Gastroesophageal sphincter (tissue), 4 donors: ENCODE results near the gene ZBTB20. TPM values are rescaled to one million over a fixed set of nuclear protein-coding genes. Genes with fewer than 3 reads are reported as not detected.
A peak's percentile ranks its signal among the peaks of the same experiment; 100 is the strongest.

Experiments used
- ATAC-seq: fragments of 150-250 bp; one replicate; pipeline ENCODE4 v1.9.1; 2016; ENCODE audit warnings: mild to moderate bottlenecking, moderate library complexity
- H3K27ac ChIP-seq, 4 donors: fragments of 200-600 bp; sonication (generic) in 3 of 4; 1 replicate in 3 of 4; 2 replicates in 1 of 4; pipeline ENCODE4 v1.5.1; 2016 to 2019
- H3K27me3 ChIP-seq: fragments of 200-600 bp; sonication (generic); one replicate; pipeline ENCODE4 v1.5.1; 2019
- H3K36me3 ChIP-seq, 2 donors: fragments of 200-600 bp; sonication (generic); one replicate each; pipeline ENCODE4 v1.5.1; 2019; ENCODE audit warnings: control low read depth in 1 of 2
- H3K4me1 ChIP-seq, 3 donors: fragments of 200-600 bp; sonication (generic); 1 replicate in 2 of 3; 2 replicates in 1 of 3; pipeline ENCODE4 v1.5.1; 2016 to 2019; ENCODE audit warnings: control low read depth in 2 of 3
- H3K4me3 ChIP-seq, 2 donors: fragments of 200-600 bp; sonication (generic); one replicate each; pipeline ENCODE4 v1.5.1; 2019; ENCODE audit warnings: mild to moderate bottlenecking in 1 of 2, moderate library complexity in 1 of 2
- H3K9me3 ChIP-seq, 3 donors: fragments of 200-600 bp; sonication (generic); one replicate each; pipeline ENCODE4 v1.5.1; 2017 to 2019; ENCODE audit warnings: control low read depth in 2 of 3
- CTCF ChIP-seq, 4 experiments: fragments of 200-600 bp in 2 of 4; fragments of 450-650 bp in 2 of 4; sonication (generic) in 1 of 4; IDR thresholded peaks; one replicate each; pipeline ENCODE4 v1.5.1; 2017 to 2019; ENCODE audit warnings: antibody characterized with exemption in 4 of 4, mild to moderate bottlenecking in 2 of 4, moderate library complexity in 2 of 4
- EP300 ChIP-seq: sonication (generic); formaldehyde crosslinking; IDR thresholded peaks from one replicate; pipeline ENCODE4 v1.6.1; 2017; ENCODE audit warnings: antibody characterized with exemption, mild to moderate bottlenecking
- POLR2A ChIP-seq, 2 donors: fragments of 450-650 bp; IDR thresholded peaks; one replicate each; pipeline ENCODE4 v1.6.1; 2017; ENCODE audit warnings: antibody characterized with exemption in 2 of 2, mild to moderate bottlenecking in 2 of 2, moderate library complexity in 1 of 2
- POLR2AphosphoS5 ChIP-seq: sonication (generic); formaldehyde crosslinking; IDR thresholded peaks from one replicate; pipeline ENCODE4 v1.6.1; 2017; ENCODE audit warnings: antibody characterized with exemption
- WGBS, 2 donors: methylation state at CpG; one replicate each; pipeline ENCODE4 v1.1.5; 2018; ENCODE audit warnings: low coverage in 1 of 2; 5-methylcytosine and 5-hydroxymethylcytosine counted together
- total RNA-seq, 4 donors: library from RNA; depleted of rRNA; stranded (reverse); fragments of >200 nt; gene quantifications; one replicate each; pipeline ENCODE4 v1.1.0, GENCODE V29; 2016

The ZBTB20 gene
- total RNA-seq, 4 donors from 2014 or later = 53.1 to 113 (median 98.4) TPM

GRCh38 chr3:114542359-114542758, 604.7 kb downstream of the ZBTB20 start:
- WGBS, 2 donors = 36 to 80% methylated on average over 1 of the region's 1 CpG
- no peak overlapping the region for H3K4me3 ChIP-seq
- ATAC-seq = no peak
- no peaks in the 10 kb centered on the region for H3K4me1 ChIP-seq
- H3K27me3 ChIP-seq = no peaks in the 10 kb centered on the region
- no peak for TF ChIP-seq POLR2AphosphoS5
- TF ChIP-seq CTCF (IDR thresholded peaks at IDR 0.05) = no peak
- TF ChIP-seq POLR2A (IDR thresholded peaks at IDR 0.05) = no peak
- TF ChIP-seq EP300 = no peak
- H3K9me3 ChIP-seq = no peaks in the 10 kb centered on the region
- H3K27ac ChIP-seq = no peak overlapping the region
- no peaks in the 10 kb centered on the region for H3K36me3 ChIP-seq

DNA sequence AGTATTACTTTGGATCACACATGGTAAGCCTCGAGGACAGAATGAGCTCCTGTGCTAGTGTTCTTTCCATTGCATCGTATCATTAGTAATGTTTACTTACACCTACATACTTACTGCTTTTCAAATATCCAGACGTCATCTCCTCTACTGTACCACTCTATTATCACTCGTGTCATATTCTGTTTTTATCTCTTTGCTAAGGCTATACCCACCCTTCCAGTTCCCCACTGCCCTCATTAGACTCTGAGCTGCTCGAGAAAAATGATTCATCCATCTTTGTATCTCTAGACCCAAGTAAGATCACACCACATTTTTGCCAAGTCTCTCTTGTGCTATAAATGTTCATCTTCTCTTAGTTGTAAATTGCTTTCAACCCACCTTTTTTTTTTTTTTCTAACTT, 607.6 kb downstream of the ZBTB20 start:
- H3K9me3 ChIP-seq = no peaks in the 10 kb centered on the region
- no peaks in the 10 kb centered on the region for H3K4me1 ChIP-seq
- H3K4me3 ChIP-seq = no peak overlapping the region
- H3K36me3 ChIP-seq = no peaks in the 10 kb centered on the region
- no peaks in the 10 kb centered on the region for H3K27me3 ChIP-seq
- WGBS, 2 donors = 66 to 80% methylated on average over 2 to 5 of the region's 5 CpGs
- no peak overlapping the region for H3K27ac ChIP-seq
- no peak for TF ChIP-seq POLR2A (IDR thresholded peaks at IDR 0.05)
- TF ChIP-seq POLR2AphosphoS5 = no peak
- TF ChIP-seq CTCF (IDR thresholded peaks at IDR 0.05) = no peak
- TF ChIP-seq EP300 = no peak
- no peak for ATAC-seq

- Histone ChIP-seq H3K4me3 (no peak overlapping the region), H3K27ac (no peak overlapping the region), H3K27me3 (no peaks in the 10 kb centered on the region), H3K9me3 (no peaks in the 10 kb centered on the region), H3K4me1 (no peaks in the 10 kb centered on the region), H3K36me3 (no peaks in the 10 kb centered on the region)
- no peak for ATAC-seq
- TF ChIP-seq EP300 (no peak), POLR2A (IDR thresholded peaks at IDR 0.05) (no peak), CTCF (IDR thresholded peaks at IDR 0.05) (no peak), POLR2AphosphoS5 (no peak)
- WGBS, 2 donors = 88 to 89% methylated on average over 2 of the region's 2 CpGs
Measured at GRCh38 chr3:114538211-114538610, 608.9 kb downstream of the ZBTB20 start.

- peaks cover 0 to 13% of the 10 kb centered on the region in 2 donors for H3K36me3 ChIP-seq
- no peak overlapping the region for H3K4me3 ChIP-seq
- TF ChIP-seq POLR2AphosphoS5 (no peak), EP300 (no peak), POLR2A (IDR thresholded peaks at IDR 0.05) (no peak), CTCF (IDR thresholded peaks at IDR 0.05) (no peak)
- no peak overlapping the region for H3K27ac ChIP-seq
- ATAC-seq = no peak
- no peaks in the 10 kb centered on the region for H3K4me1 ChIP-seq
- H3K27me3 ChIP-seq = no peaks in the 10 kb centered on the region
- 81 to 90% methylated on average over 3 of the region's 3 CpGs for WGBS, 2 donors
- no peaks in the 10 kb centered on the region for H3K9me3 ChIP-seq
Measured at GRCh38 chr3:114528517-114528916, 618.6 kb downstream of the ZBTB20 start.

- 67 to 71% methylated on average over 1 of the region's 1 CpG for WGBS, 2 donors
- H3K27me3 ChIP-seq = no peaks in the 10 kb centered on the region
- H3K4me3 ChIP-seq = no peak overlapping the region
- TF ChIP-seq CTCF (IDR thresholded peaks at IDR 0.05) (peak; percentile 6 to 42 (median 18)), EP300 (no peak)
- no peak for ATAC-seq
- peaks cover 0 to 8% of the 10 kb centered on the region in 2 donors for H3K36me3 ChIP-seq
- no peaks in the 10 kb centered on the region for H3K4me1 ChIP-seq
- no peaks in the 10 kb centered on the region for H3K9me3 ChIP-seq
- H3K27ac ChIP-seq = no peak overlapping the region
Measured at GRCh38 chr3:114527036-114527644, 619.9 kb downstream of the ZBTB20 start.
